GM15510 (cell line): ENCODE measurements around the gene DEPDC1B.
A peak's percentile ranks its signal among the peaks of the same experiment; 100 is the strongest.

Source experiments
- POLR2A ChIP-seq: IDR thresholded peaks from 3 replicates; pipeline ENCODE4 v1.6.1; 2011; ENCODE audit warnings: borderline replicate concordance; ENCODE audit not compliant: insufficient read length; ENCODE audit errors: extremely low read depth

The DEPDC1B gene

DNA sequence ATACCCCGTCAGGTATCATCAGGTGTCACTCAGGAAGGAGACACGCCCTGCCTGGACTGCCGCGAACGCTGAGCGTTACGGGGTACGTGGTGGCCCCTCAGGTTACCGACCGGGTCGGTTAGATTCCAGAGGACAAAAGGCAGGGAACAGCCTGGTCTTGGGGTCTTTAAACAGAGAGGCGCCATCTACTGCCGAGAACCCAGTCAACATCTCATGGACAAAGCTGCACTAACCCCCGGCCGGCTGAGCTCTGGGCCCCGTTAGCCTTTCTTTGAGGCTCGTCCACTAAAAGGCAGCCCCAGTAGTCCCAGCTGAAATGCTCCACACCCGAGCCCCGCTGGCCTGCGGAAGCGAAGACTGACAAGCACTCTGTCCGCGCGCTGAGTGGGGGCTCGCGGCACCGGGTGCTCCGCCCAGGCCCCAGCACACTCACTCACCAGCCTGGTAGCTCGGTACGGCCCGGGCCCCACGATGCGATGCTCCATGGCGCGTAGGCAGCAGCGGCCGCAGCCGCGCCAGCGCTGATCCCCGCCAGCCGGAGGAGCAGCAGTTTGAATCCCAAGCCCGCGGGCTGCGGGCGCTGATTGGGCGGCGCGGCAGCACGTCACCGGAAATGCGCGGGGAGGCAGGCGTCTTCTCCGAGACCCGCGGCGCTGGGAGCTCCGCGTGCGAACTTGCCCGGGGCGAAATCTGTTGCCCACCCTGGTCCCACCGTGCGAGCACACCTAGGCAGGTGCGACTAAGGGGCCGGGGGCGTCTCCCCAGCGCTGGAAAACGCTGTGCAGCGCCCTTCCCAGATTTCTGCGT lies at the start of gene DEPDC1B:
Gene DEPDC1B, minus strand, starts transcription at position 558 of the 807 bp plus-strand sequence. Its CDS starts 73 bp downstream, at position 485.
- TF ChIP-seq POLR2A, result peak; percentile 90

- TF ChIP-seq POLR2A, result no peak
Measured at GRCh38 chr5:60744682-60745081, 44.7 kb upstream of the DEPDC1B start.

DNA sequence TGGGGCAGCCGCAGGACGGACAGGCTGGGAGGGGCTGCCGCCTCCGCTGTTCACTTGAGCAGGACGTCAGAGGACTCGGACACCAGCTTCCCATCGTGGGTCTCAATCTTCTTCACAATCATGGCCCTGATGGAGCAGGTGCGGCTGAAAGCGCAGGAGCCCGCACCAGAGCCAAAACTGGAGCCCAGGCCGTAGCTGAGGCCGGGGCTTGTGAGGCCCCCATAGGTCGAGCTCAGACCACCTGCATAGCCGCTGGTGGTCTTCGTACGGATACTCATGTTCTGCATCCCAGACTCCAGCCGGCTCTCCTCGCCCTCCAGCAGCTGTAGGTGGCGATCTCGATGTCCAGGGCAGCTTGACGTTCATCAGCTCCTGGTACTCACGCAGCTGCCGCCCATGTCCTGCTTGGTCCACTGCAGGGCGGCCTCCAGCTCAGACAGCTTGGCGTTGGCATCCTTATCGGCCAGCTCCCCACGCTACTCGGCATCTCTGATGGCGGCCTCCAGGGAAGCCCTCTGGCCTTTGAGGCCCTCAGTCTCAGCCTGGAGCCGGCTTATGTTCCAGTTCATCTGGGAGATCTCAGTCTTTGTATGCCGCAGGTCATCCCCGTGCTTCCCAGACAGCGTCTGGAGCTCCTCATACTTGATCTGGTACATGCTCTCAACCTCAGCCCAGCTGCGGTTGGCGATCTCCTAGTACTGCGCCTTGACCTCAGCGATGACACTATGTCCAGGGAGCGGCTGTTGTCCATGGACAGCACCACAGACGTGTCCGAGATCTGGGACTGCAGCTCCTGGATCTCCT lies 43.7 kb upstream of the DEPDC1B start:
- no peak for TF ChIP-seq POLR2A

- no peak for TF ChIP-seq POLR2A
Measured at GRCh38 chr5:60740322-60740721, 40.4 kb upstream of the DEPDC1B start.

- TF ChIP-seq POLR2A, result no peak
Measured at GRCh38 chr5:60738933-60739332, 39.0 kb upstream of the DEPDC1B start.

DNA sequence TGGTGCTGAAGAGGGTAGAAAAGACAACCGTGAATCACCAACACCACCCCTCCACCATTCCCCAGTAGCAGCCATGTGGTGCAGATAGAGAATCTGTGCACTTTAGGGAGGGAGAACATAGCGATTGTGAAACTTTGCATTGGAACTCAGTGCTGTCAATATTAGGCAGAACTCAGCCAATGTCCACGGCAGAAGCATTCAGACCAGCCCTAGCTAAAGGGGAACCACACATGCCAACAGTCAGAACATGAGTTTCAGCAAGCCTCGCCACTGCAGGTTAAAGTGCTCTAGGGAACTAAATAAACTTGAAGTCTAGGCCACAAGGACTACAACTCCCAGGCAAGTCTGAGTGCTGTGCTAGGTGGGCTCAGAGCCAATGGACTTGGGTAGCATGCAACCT lies 38.5 kb upstream of the DEPDC1B start:
- TF ChIP-seq POLR2A, result no peak

- TF ChIP-seq POLR2A, result no peak
Measured at GRCh38 chr5:60727033-60727679, 27.2 kb upstream of the DEPDC1B start.

DNA sequence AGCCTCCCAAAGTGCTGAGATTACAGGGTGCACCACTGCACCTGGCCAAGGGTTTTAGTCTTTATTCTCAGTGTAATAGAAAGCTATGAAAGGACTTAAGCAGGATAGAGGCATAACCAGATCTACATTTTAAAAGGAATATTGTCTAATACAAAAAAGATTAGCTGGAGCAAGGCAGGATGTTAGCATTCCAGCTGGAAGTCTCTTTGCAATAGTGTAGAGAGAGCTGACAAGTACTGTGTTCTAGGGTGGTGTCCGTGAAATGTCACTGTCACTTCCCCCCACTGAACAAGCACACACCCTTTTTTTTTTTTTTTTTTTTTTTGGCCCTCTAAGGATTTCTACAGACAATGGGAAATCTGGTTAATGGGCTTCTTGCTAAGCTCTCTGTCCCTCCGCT lies 24.2 kb upstream of the DEPDC1B start:
- TF ChIP-seq POLR2A, result no peak

GRCh38 chr5:60722416-60722815 lies 22.4 kb upstream of the DEPDC1B start:
- TF ChIP-seq POLR2A, result no peak

- TF ChIP-seq POLR2A, result no peak
Measured at GRCh38 chr5:60719329-60719728, 19.4 kb upstream of the DEPDC1B start.

GRCh38 chr5:60718166-60718892 lies 18.4 kb upstream of the DEPDC1B start:
- no peak for TF ChIP-seq POLR2A

DNA sequence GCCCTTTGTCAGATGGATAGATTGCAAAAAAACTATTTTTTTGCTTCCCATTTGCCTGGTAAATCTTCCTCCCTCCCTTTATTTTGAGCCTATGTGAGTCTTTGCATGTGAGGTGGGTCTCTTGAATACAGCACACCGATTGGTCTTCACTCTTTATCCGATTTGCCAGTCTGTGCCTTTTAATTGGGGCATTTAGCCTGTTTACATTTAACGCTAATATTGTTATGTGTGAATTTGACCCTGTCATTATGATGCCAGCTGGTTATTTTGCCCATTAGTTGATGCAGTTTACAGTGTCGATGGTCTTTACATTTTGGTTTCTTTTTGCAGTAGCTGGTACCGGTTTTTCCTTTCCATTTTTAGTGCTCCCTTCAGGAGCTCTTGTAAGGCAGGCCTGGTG lies 13.0 kb upstream of the DEPDC1B start:
- no peak for TF ChIP-seq POLR2A

GRCh38 chr5:60710362-60710761 lies 10.4 kb upstream of the DEPDC1B start:
- no peak for TF ChIP-seq POLR2A

DNA sequence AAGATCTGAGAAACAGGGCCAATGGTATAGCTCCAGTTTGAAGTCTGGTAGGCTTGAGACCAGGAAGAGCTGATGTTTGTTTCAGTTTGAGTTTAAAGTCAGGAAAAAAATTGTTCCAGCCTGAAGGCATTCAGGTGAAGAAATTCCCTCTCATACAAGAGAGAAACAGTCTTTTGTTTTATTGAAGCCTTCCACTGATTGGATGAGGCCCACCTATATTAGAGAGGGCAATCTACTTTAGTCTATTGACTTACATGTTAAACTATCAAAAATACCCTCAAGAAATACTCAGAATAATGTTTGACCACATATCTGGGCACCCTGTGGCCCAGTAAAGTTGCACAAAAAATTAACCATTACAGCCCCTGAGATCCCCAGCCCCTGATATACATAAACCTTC lies 5.2 kb upstream of the DEPDC1B start:
- TF ChIP-seq POLR2A, result no peak

- TF ChIP-seq POLR2A, result no peak
Measured at GRCh38 chr5:60703944-60704343, 4.0 kb upstream of the DEPDC1B start.
